KOPT-K1 (cell line): ENCODE results near the gene IVL.

ENCODE experiments used
- H3K27ac ChIP-seq: fragments of 200-600 bp; sonication (generic); 2 replicates; pipeline ENCODE4 v1.5.1; 2016; ENCODE audit warnings: antibody characterized with exemption, mild to moderate bottlenecking, low read depth, low read length; ENCODE audit not compliant: poor library complexity, severe bottlenecking
- H3K36me3 ChIP-seq: fragments of 200-600 bp; sonication (generic); 2 replicates; pipeline ENCODE4 v1.5.1; 2017; ENCODE audit warnings: antibody characterized with exemption, mild to moderate bottlenecking, low read length, moderate library complexity; ENCODE audit not compliant: insufficient read depth
- H3K9me3 ChIP-seq: fragments of 200-600 bp; sonication (generic); 2 replicates; pipeline ENCODE4 v1.5.1; 2017; ENCODE audit warnings: antibody characterized with exemption, low read length, mild to moderate bottlenecking; ENCODE audit not compliant: insufficient read depth, poor library complexity, severe bottlenecking

The IVL gene

GRCh38 chr1:152880907-152881306 lies 27.4 kb upstream of the IVL start:
- H3K9me3 ChIP-seq: no peaks in the 10 kb centered on the region
- H3K27ac ChIP-seq: no peak overlapping the region
- H3K36me3 ChIP-seq: no peaks in the 10 kb centered on the region

DNA sequence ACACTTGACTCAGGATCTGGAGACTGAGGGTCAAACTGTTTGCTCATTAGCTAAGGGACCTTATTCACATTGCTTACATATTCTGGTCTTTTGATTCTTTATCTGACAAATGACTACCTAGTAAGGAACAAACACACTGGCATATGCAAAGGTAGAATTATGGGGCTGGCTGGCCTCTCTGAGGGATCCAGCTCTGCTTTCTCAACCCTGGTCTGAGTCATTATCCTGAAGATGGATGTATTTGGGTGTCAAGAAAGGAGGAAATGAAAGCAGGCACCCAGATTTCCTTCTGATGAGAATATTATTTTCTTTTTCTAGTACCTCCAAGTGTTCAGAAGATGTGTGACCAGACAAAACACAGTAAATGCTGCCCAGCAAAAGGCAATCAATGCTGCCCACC lies 24.3 kb upstream of the IVL start:
- Histone ChIP-seq H3K27ac (no peak overlapping the region), H3K36me3 (no peaks in the 10 kb centered on the region), H3K9me3 (no peaks in the 10 kb centered on the region)

DNA sequence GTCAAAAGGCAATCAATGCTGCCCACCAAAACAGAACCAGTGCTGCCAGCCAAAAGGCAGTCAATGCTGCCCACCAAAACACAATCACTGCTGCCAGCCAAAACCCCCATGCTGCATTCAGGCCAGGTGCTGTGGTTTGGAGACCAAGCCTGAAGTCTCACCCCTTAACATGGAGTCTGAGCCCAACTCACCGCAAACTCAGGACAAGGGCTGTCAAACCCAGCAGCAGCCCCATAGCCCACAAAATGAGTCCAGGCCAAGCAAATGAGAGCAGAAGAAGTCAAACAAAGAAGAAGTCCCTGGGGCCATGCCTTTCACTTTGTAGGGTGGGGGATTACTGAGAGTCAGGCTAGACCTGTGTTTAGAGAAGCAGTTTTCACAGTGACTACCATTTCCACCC lies 23.8 kb upstream of the IVL start:
- Histone ChIP-seq H3K9me3 (no peaks in the 10 kb centered on the region), H3K36me3 (no peaks in the 10 kb centered on the region), H3K27ac (no peak overlapping the region)

DNA sequence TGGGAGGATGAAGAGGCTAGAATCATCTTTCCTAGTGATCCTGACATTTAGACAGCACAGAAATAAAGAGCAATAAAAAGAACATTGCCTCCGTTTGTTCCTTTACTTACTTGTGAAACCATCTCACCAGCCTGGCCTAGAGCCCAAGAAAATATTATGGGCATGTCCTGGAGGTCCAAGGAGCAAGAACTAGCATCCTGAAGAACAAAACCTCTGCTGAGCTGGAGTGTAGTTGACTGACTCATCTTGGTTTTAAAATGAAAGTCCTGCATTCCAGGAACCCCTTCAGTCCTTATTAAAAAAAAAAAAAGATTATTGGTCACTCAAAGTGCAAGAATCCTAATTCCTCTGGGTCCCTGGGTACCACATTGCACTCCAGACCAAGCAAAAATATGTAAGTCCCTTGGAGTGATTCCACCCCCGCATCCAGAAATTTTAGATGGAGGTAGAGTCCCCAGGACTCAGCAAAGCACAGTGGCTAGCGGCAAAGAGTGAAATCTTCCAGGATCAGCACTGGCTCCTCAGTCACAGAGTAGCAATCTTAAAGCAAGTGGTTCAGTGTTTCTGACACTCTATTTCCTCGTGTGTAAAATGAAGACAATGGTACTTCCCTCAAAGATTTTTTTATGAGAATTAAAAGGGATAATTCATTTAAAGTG lies 23.3 kb upstream of the IVL start:
- Histone ChIP-seq H3K9me3 (no peaks in the 10 kb centered on the region), H3K36me3 (no peaks in the 10 kb centered on the region), H3K27ac (no peak overlapping the region)

GRCh38 chr1:152886085-152886484 lies 22.3 kb upstream of the IVL start:
- no peak overlapping the region for H3K27ac ChIP-seq
- no peaks in the 10 kb centered on the region for H3K9me3 ChIP-seq

DNA sequence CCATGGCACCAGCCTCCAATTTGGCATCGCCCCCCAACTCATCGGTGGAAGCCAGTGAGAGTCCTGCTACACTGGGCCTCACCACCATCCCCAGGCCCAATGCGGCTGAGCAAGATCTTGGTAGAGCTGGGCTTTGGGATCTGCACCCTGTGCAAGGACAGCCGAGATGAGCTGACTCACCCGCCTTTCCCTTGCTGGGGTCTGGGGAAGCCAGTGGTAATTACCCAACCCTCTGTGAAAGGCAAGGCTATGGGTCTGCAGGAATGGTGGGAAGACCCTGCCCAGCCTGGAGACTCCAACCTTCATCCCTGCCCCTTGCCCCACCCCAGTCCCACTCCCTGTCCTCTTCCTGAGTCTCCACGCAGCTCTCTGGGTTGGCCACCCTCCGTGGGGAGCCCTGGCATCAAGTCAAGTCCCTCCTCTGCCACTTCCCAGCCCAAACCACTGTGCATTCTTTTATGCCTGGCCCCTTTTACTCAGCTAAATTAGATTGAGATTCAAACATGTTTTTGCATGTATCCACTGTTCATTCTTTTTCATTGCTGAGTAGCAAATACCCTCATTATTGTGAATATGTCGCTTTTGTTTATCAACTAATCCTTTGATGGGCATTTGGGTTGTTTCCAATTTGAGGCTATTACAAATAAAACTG lies 21.5 kb upstream of the IVL start:
- Histone ChIP-seq H3K27ac (no peak overlapping the region), H3K9me3 (no peaks in the 10 kb centered on the region), H3K36me3 (no peaks in the 10 kb centered on the region)

More at GRCh38 chr1:152886085-152886484, 22.3 kb upstream of the IVL start:
- H3K36me3 ChIP-seq: no peaks in the 10 kb centered on the region

DNA sequence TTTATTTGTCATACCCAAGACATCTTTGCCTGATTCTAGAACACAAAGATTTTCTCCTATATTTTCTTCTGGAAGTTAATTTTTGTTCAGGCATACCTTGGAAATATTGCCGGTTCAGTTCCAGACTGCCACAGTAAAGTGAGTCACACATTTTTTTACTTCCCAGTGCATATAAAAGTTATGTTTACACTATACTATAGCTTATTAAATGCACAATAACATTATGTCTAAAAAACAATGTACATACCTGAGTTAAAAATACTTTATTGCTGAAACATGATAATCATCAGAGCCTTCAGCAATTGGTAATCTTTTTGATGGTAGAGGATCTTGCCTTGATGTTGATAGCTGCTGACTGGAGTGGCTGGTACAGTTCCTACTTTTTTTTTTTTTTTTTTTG lies 20.2 kb upstream of the IVL start:
- Histone ChIP-seq H3K27ac (no peak overlapping the region), H3K9me3 (no peaks in the 10 kb centered on the region), H3K36me3 (no peaks in the 10 kb centered on the region)

- Histone ChIP-seq H3K27ac (no peak overlapping the region), H3K9me3 (no peaks in the 10 kb centered on the region), H3K36me3 (no peaks in the 10 kb centered on the region)
Measured at GRCh38 chr1:152899027-152899426, 9.3 kb upstream of the IVL start.

- Histone ChIP-seq H3K9me3 (no peaks in the 10 kb centered on the region), H3K36me3 (no peaks in the 10 kb centered on the region), H3K27ac (no peak overlapping the region)
Measured at GRCh38 chr1:152899883-152900282, 8.5 kb upstream of the IVL start.

DNA sequence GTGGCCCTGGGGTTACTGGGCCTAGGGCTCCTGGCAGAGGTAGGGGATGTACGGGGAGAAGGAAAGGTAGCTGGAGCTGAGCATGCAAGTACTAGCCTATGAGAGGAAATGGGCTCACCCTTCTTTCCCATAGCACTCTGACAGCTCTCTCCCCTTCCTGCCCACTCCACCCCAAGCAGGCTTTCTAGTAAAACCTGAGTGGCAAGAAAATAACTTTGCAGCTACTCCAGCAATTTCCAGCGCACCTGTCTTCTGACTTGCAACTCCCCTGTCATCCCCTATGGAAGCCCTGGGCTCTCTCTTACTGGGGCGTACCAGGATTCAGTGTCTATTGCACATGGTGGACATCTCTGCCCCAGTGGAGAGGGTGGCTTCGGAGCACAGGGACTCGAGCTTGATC lies 6.7 kb upstream of the IVL start:
- H3K36me3 ChIP-seq: no peaks in the 10 kb centered on the region
- no peak overlapping the region for H3K27ac ChIP-seq
- no peaks in the 10 kb centered on the region for H3K9me3 ChIP-seq

- Histone ChIP-seq H3K36me3 (no peaks in the 10 kb centered on the region), H3K27ac (no peak overlapping the region), H3K9me3 (no peaks in the 10 kb centered on the region)
Measured at GRCh38 chr1:152902636-152903035, 5.7 kb upstream of the IVL start.

- no peak overlapping the region for H3K27ac ChIP-seq
- no peaks in the 10 kb centered on the region for H3K9me3 ChIP-seq
- no peaks in the 10 kb centered on the region for H3K36me3 ChIP-seq
Measured at GRCh38 chr1:152904688-152905440, 3.5 kb upstream of the IVL start.

- Histone ChIP-seq H3K36me3 (no peaks in the 10 kb centered on the region), H3K27ac (no peak overlapping the region), H3K9me3 (no peaks in the 10 kb centered on the region)
Measured at GRCh38 chr1:152906023-152906565, 2.3 kb upstream of the IVL start.

DNA sequence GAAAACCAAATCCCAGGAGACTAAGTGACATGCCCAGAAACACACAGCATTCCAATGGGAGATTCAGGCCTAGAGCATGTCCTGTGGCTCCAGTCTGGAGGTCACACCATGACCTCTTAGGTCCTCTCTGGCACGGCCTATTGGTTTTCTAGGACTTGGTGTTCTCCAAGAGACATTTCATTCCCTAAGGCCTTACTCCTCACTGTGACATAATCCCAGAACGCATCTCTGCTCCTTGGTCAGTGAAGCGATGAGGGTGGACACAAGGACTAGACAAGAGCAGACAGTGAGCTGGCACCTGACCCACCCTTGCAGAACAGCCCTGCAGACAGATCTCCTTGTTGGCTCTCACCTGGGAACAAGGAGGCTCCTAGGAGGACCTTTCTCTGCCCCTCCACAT lies 860 bp downstream of the IVL start:
- Histone ChIP-seq H3K36me3 (no peaks in the 10 kb centered on the region), H3K9me3 (no peaks in the 10 kb centered on the region), H3K27ac (no peak overlapping the region)

DNA sequence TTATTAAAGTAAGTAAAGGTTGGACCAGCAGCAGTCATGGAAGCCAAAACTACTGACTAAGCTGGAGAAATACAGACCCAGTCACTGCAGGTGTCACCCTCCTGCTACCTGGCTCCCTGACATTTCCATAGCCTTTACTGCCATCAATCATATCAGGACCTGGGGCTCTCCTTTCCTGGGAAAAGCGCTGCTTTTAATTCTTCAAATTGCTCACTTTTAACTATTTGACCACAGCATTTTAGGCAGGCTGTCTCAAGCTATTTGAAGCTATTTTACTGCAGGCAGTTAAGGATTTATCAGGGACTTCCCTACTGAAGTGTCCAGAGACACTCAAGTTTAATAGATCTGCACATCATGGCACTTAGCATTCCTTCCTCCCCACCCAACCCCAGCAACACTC lies 4.1 kb downstream of the IVL start:
- Histone ChIP-seq H3K27ac (no peak overlapping the region), H3K9me3 (no peaks in the 10 kb centered on the region), H3K36me3 (no peaks in the 10 kb centered on the region)
